ENCODE data around the gene DDX27. TPM values are rescaled to one million over a fixed set of nuclear protein-coding genes. Genes with fewer than 3 reads are reported as not detected.

The DDX27 gene
- total RNA-seq, 1 experiment from 2014 or later: 54.8 TPM

GRCh38 chr20:49287555-49288249 lies 68.5 kb downstream of the DDX27 start (continued):
- TF ChIP-seq HMGXB4 (CRISPR knock-in tag; IDR thresholded peaks at IDR 0.05) (no peak), USF1 (CRISPR knock-in tag; IDR thresholded peaks at IDR 0.05) (no peak), EMX1 (CRISPR knock-in tag; IDR thresholded peaks at IDR 0.05) (peak; percentile 36; the same call in 1 of the 2 replicates), ATF2 (CRISPR knock-in tag; IDR thresholded peaks at IDR 0.05; ENCODE audit: borderline replicate concordance, low read depth) (no peak), ZNF532 (CRISPR knock-in tag; IDR thresholded peaks at IDR 0.05; ENCODE audit: borderline replicate concordance) (peak; percentile 65; the same call in 1 of the 2 replicates), SP1 (CRISPR knock-in tag; conservative IDR thresholded peaks at IDR 0.05) (no peak), ARID4B (CRISPR knock-in tag; IDR thresholded peaks at IDR 0.05; ENCODE audit: borderline replicate concordance) (no peak), MXD4 (CRISPR knock-in tag; IDR thresholded peaks at IDR 0.05; ENCODE audit: borderline replicate concordance) (no peak)

GRCh38 chr20:49288250-49288751 lies 69.1 kb downstream of the DDX27 start:
- CTCF ChIA-PET: interaction anchor here (2.9 kb wide), 1 partner anchor 32 kb away, joined by 15 read pairs; no protein-coding TSS in a partner anchor
- peaks cover 71% of the 10 kb centered on the region for H3K4me1 Mint-ChIP-seq
- TF ChIP-seq ZNF138 (CRISPR knock-in tag; conservative IDR thresholded peaks at IDR 0.05) (no peak), ATF2 (CRISPR knock-in tag; IDR thresholded peaks at IDR 0.05; ENCODE audit: borderline replicate concordance, low read depth) (no peak), ZBTB43 (CRISPR knock-in tag; IDR thresholded peaks at IDR 0.05) (no peak), E2F1 (CRISPR knock-in tag; IDR thresholded peaks at IDR 0.05) (no peak), ZMAT4 (CRISPR knock-in tag; IDR thresholded peaks at IDR 0.05) (0 out of 2 replicates have a peak, but pooled peaks have one; percentile 36), ATF3 (CRISPR knock-in tag; conservative IDR thresholded peaks at IDR 0.05) (no peak), NR3C1 (CRISPR knock-in tag; conservative IDR thresholded peaks at IDR 0.05; ENCODE audit: low read depth) (no peak)

More at GRCh38 chr20:49288250-49288751, 69.1 kb downstream of the DDX27 start:
- peaks cover 81% of the 10 kb centered on the region for H3K36me3 Mint-ChIP-seq
- H3K27me3 Mint-ChIP-seq (ENCODE audit: low read depth): no peaks in the 10 kb centered on the region
- peak overlapping the region; percentile 88 for H3K27ac Mint-ChIP-seq
- POLR2A ChIA-PET: interaction anchor here (0.6 to 2.1 kb wide), 2 partner anchors 10 to 22 kb away, joined by 3 to 5 read pairs; partner anchors contain the start of gene ZNFX1
- DNase-seq (ENCODE audit: low spot score) (no peak), ATAC-seq (no peak)
- H3K9me3 Mint-ChIP-seq: no peaks in the 10 kb centered on the region; the same call in 1 of the 2 replicates
- H3K4me3 Mint-ChIP-seq: no peak overlapping the region
